Measurements from ENCODE around the gene SLC22A23. TPM values are rescaled to one million over a fixed set of nuclear protein-coding genes. Genes with fewer than 3 reads are reported as not detected.
"Not testable (repeated sequence)": the region's sequence is repeated elsewhere in the genome, so short reads cannot be mapped to it uniquely, and the experiment has no call there.

SLC22A23 gene
- total RNA-seq, 1 donor from 2014 or later: 19.2 TPM

DNA sequence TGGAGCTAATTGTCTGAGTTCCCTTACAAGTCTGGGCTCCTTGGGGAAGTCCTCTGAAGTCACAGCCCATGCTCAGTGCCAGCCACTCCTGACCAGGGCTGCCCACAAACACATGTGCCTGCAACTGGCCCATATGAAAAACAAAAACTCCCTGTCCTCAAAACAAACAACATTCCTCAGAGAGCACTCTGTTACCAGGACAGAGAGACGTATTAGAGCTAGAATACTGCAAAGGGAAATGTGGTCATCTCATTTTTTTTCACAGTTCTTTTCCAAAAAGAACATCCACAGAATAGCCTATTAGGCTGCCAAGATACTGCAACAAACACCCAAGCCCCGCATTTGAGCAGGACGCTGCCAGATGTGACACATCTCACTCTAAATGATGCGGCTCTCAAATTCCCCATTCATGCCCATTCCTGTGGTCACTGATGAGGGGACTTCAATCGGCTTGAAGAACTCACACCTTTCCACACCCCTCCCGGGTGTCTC, 71.1 kb downstream of the SLC22A23 start:
- ATAC-seq: peak; percentile 37
- peaks cover 4% of the 10 kb centered on the region for H3K4me1 ChIP-seq
- H3K27ac ChIP-seq: no peak overlapping the region

DNA sequence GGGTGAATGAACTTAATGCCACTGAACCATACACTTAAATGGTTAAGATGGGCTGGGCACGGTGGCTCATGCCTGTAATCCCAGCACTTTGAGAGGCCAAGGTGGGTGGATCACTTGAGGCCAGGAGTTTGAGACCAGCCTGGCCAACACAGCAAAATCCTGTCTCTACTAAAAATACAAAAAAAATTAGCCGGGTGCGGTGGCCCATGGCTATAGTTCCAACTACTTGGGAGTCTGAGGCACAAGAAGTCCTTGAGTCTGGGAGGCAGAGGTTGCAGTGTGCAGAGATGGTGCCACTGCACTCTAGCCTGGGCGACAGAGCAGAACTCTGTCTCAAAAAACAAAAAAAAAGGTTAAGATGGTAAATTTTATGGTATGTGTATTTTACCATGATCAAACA, 71.7 kb downstream of the SLC22A23 start:
- H3K27me3 ChIP-seq; H3K27ac ChIP-seq; H3K4me3 ChIP-seq; H3K36me3 ChIP-seq; ATAC-seq; intact Hi-C loops (cut with DNase I); DNase-seq; H3K4me1 ChIP-seq; H3K9me3 ChIP-seq: not testable (repeated sequence)

More for the DNA sequence above, 71.1 kb downstream of the SLC22A23 start:
- DNase-seq: no peak
- H3K36me3 ChIP-seq: no peaks in the 10 kb centered on the region
- H3K27me3 ChIP-seq: no peaks in the 10 kb centered on the region
- H3K9me3 ChIP-seq: no peaks in the 10 kb centered on the region
- no peak overlapping the region for H3K4me3 ChIP-seq
- TF ChIP-seq, protein P1, sequence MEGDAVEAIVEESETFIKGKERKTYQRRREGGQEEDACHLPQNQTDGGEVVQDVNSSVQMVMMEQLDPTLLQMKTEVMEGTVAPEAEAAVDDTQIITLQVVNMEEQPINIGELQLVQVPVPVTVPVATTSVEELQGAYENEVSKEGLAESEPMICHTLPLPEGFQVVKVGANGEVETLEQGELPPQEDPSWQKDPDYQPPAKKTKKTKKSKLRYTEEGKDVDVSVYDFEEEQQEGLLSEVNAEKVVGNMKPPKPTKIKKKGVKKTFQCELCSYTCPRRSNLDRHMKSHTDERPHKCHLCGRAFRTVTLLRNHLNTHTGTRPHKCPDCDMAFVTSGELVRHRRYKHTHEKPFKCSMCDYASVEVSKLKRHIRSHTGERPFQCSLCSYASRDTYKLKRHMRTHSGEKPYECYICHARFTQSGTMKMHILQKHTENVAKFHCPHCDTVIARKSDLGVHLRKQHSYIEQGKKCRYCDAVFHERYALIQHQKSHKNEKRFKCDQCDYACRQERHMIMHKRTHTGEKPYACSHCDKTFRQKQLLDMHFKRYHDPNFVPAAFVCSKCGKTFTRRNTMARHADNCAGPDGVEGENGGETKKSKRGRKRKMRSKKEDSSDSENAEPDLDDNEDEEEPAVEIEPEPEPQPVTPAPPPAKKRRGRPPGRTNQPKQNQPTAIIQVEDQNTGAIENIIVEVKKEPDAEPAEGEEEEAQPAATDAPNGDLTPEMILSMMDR (IDR thresholded peaks at IDR 0.05): no peak
- intact Hi-C loops (cut with DNase I): no loop called here

DNA sequence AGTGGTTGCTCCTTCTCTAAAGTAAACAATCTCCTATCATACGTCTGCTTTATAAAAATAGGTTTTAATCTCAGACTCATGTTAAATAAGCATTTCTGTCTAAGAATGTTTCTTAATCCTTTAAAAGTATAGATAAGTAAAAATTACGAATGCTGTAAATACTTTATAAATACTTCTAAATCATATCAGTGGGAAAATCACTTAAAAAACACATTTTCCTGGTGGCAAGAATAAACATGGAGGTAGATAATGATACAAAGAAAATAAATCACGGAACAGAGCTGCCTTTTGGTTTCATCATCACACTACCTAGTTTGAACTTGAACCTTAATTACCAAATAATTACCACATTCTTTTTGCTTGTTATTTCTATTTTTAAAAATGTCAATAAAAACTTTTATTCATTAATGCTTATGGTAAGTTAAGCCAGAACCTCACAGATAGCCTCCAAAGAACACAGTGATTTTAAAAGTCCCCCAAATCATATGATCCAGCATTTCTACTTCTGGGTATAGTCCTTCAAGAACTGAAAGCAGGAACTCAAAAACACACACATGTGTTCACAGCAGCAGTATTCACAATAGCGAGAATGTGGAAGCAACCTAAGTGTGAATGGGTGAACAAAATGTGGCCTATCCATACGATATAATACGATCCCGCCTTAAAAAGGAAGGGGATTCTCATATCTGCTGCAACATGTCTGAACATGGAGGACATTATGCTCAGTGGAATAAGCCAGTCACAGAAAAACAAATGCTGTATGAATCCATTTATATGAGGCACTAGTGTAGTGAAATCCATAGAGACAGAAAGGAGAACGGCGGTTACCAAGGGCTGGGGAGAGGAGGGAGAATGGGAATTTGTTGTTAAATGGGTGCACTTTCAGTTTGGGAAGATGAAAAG, 72.4 kb downstream of the SLC22A23 start:
- H3K4me1 ChIP-seq: peaks cover 6% of the 10 kb centered on the region
- intact Hi-C loops (cut with DNase I): no loop called here
- no peaks in the 10 kb centered on the region for H3K9me3 ChIP-seq
- ATAC-seq: no peak
- H3K4me3 ChIP-seq: no peak overlapping the region
- H3K27me3 ChIP-seq: no peaks in the 10 kb centered on the region
- H3K36me3 ChIP-seq: no peaks in the 10 kb centered on the region
- H3K27ac ChIP-seq: no peak overlapping the region
- TF ChIP-seq, protein P1 (IDR thresholded peaks at IDR 0.05): no peak
- DNase-seq: no peak

DNA sequence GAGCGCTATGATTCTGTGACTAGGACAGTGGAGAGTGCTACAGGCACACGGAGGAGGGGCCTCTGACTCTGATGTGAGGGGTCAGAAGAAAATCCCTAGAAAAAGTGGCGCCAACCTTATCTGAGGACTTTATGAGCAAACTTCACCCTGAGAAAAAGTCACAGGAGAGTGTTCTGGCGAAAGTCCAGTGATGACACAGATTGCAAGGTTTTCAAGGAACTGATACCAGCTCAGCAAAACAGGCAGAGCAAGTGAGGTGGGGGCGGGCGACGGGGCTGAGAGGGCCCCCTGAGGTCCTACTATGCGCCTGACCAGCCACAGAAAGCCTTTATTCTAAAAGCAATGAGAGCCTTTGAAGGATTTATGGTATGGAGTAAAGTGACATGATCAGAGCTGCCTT, 73.3 kb downstream of the SLC22A23 start:
- TF ChIP-seq, protein P1 (IDR thresholded peaks at IDR 0.05): no peak
- Histone ChIP-seq H3K4me3 (no peak overlapping the region), H3K4me1 (peaks cover 6% of the 10 kb centered on the region), H3K36me3 (no peaks in the 10 kb centered on the region), H3K9me3 (no peaks in the 10 kb centered on the region), H3K27ac (no peak overlapping the region), H3K27me3 (no peaks in the 10 kb centered on the region)
- no peak for DNase-seq
- peak; percentile 41 for ATAC-seq
- intact Hi-C loops (cut with DNase I): no loop called here

DNA sequence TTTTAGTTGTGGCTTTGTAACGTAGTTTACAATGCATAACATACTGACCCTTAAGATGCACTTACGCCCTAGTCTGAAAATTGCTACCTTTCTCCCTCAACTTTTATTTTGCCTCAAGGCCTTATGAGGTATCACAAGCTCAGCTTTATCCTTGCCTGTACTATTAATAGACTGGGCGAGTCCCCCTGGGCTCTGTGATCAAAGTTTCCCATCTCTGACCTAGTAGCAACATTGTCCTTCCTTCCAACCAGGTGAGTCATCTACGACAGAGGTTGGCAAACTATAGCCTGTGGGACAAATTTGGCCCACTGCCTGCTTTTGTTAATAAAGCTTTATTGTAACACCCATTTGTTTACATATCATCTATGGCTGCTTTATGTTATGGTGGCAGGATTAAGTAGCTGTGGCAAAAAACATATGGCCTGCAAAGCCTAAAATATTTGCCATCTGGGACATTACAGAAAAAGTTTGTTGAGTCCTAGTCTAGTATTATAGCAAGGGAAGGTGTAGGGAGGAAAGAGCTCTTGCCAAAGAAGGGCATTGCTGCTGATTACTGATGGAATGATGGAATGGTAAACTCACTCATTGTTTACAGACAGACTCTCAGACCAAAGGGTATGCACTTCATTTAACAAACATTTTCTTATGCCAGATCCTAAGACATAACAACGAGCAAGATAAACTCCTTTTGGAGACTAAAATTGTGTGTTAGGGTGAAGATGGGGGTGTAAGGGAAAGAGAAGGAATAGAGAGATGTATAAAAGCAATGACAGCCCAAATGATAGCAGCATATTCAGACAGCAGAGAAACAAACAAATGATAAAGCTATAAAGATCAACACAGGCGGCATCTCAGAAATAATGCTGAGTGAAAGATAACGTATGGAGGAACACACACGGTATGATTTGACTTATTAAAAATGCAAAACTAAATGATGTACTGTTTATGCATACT, 74.2 kb downstream of the SLC22A23 start:
- Histone ChIP-seq H3K27ac (no peak overlapping the region), H3K4me3 (no peak overlapping the region), H3K27me3 (no peaks in the 10 kb centered on the region), H3K4me1 (peaks cover 6% of the 10 kb centered on the region), H3K9me3 (no peaks in the 10 kb centered on the region), H3K36me3 (no peaks in the 10 kb centered on the region)
- no peak for DNase-seq
- intact Hi-C loops (cut with DNase I): no loop called here
- no peak for ATAC-seq
- TF ChIP-seq, protein P1 (IDR thresholded peaks at IDR 0.05): no peak
